ENCODE data around the gene HRCT1.

The HRCT1 gene

DNA sequence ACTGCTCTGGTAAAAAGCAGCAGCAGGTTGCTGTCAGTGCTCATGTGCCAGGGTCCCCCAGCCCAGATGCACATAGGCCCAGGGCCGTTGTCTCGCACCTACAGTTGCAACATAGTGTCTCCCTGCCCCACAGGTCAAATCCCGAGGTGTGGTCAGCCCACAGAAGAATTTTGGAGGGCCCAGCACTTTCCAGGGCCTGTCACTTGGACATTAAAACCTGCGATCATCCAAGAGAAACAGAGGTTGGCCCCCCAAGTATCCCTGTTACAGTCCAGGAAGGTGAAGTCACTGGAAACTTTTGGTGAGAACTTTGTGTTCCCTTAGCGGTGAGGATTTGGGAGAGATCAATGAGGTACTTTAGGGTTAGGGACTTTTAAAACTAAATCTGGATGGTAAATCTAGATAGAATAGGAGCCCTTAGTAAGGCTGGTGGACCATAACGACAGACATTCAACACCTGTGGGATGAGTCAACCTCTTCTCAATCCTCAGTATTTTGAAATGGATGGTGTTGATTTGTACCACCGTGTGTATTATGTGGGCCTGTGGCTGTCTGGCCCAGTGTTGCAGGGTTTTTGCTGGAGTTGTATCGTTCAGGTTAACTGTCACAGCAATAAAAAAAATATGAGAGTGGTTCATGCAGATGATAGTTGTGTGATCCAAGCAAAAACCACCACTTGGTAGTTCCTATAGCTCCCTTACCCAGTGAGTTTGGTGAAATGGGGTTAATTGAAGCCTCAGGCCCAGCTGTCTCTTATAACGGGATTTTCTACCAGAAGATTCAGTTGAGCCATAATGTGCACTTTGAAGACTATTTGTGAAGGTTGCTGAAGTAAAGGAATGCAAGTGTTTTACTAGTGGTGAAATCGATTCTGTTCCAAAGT, 32.7 kb downstream of the HRCT1 start:
- no peak for DNase-seq (ENCODE audit: extremely low spot score, insufficient read length, low read depth)
- no peak for FAIRE-seq

DNA sequence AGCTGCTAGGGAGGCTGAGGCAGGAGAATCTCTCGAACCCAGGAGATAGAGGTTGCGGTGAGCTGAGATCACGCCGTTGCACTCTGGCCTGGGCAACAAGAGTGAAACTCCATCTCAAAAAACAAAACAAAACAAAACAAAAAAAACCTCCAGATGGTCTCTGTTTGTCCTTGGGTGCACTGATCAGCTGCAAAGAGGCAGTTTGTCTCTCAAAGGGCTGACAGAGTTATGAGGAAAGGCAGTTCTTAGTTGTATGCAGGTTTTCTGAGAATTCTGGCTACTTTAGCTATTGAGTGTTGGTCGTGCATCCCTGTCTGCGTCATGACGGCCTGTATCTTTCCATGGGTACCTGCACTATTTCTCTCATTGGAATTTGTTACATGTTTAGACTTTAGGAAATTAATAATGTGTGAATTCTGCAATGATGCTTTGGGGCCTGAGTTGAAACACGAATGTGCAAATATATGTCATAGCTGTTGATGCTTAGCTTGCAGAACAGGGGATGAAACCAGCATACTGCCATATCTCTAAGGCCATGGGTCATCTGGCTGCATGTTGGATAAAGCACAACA, 33.8 kb downstream of the HRCT1 start:
- no peak for FAIRE-seq
- DNase-seq (ENCODE audit: extremely low spot score, insufficient read length, low read depth), result no peak

- DNase-seq (ENCODE audit: extremely low spot score, insufficient read length, low read depth) (no peak), FAIRE-seq (no peak)
Measured at GRCh38 chr9:35940458-35941407, 34.7 kb downstream of the HRCT1 start.

DNA sequence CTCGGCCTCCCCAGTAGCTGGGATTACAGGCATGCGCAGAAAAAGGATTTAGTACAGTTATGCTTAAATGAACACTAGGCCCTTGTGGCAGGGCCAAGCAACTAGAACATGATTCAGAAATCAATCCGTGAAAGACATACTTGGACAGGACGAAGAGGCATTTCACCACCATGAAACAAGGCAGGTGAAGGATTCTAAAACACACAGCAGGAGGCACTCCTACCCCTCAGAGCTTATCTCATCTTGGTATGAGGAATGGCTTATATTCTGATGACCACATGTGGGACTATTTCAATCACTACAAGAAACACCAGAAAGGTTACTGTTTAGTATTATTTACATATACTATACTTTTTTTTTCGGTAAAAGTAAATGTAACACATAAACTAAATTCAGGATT, 36.3 kb downstream of the HRCT1 start:
- DNase-seq (ENCODE audit: extremely low spot score, insufficient read length, low read depth) (no peak), FAIRE-seq (no peak)

- no peak for FAIRE-seq
- no peak for DNase-seq (ENCODE audit: extremely low spot score, insufficient read length, low read depth)
Measured at GRCh38 chr9:35944173-35944572, 38.2 kb downstream of the HRCT1 start.

GRCh38 chr9:35944841-35945240, 38.8 kb downstream of the HRCT1 start:
- DNase-seq (ENCODE audit: extremely low spot score, insufficient read length, low read depth) (no peak), FAIRE-seq (no peak)

DNA sequence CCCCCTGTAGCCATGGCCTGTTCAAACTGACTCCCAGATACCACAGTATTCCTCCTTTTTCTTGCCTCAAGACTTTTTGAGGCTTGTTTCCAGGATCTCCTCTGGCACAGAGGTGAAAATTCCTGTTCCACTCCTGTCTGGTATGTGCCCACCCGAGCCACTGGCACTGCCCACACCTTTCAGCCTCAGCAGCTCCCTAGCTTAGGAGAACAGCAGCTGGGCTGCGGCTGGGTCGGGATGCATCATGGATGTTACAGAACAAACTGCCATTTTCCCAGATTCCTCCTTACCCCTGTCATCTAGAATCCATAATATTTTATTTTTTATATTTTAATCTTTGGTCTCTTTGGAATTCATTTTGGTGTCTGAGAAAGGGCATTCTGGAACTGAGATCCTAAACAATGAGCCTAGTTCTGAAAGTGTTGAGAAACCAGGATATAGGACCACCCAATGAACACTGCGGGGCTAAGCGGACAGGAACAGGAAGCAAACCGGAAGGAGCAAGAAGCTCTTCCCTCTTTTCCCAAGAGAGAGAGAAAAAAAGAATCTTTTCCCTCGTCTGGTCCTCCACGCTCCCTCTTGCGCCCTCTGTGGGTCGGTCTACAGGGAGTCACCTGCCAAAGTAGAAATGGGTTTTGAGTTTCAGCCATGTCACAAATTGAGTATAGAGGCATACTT, 39.5 kb downstream of the HRCT1 start:
- FAIRE-seq, result peak; percentile 75
- peak; percentile 48 for DNase-seq (ENCODE audit: extremely low spot score, insufficient read length, low read depth)

GRCh38 chr9:35948451-35948850, 42.4 kb downstream of the HRCT1 start:
- no peak for FAIRE-seq

DNA sequence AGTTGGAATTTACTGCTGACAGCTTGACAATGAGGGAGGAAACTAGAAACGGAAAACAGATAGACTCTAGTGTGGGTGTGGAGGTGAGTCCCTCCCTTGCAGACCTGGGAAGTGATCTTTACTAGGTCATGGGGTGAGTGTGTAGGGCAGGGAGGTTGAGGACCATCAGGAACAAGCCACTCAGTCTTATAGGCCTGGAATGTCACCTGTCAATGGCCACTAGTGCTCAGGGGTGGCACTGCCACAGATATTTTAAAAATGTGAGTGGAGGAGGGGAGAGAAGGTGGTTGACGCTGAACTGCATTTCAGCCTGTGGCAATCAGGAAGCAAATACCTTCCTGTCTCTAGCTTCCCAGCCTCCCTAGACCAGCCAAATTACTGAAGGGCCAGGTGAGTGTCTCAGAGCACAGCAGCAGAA, 42.9 kb downstream of the HRCT1 start:
- FAIRE-seq (no peak), DNase-seq (ENCODE audit: extremely low spot score, insufficient read length, low read depth) (no peak)

More at GRCh38 chr9:35948451-35948850, 42.4 kb downstream of the HRCT1 start:
- no peak for DNase-seq (ENCODE audit: extremely low spot score, insufficient read length, low read depth)

DNA sequence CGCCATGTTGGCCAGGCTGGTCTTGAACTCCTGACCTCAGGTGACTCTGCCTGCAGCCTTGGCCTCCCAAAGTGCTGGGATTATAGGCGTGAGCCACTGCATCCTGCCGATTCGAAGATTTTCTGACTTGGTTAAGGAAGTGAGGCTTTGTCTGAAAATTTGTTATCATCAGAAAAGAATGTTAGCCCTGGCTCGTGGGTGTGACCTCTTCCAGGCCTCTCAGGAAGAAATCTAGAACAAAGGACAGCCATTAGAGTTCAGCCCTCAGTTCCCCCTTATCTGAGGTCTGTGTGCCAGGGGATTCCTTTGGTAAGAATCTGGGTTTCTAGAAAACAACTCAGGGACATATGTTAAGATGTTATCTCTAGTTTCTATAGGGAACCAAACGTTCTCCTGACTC, 45.7 kb downstream of the HRCT1 start:
- FAIRE-seq, result no peak
- DNase-seq (ENCODE audit: extremely low spot score, insufficient read length, low read depth), result no peak

- no peak for FAIRE-seq
Measured at GRCh38 chr9:35952526-35953191, 46.7 kb downstream of the HRCT1 start.

GRCh38 chr9:35954942-35955546, 49.0 kb downstream of the HRCT1 start:
- FAIRE-seq (peak; percentile 79), DNase-seq (ENCODE audit: extremely low spot score, insufficient read length, low read depth) (peak; percentile 33)

More at GRCh38 chr9:35952526-35953191, 46.7 kb downstream of the HRCT1 start:
- no peak for DNase-seq (ENCODE audit: extremely low spot score, insufficient read length, low read depth)

DNA sequence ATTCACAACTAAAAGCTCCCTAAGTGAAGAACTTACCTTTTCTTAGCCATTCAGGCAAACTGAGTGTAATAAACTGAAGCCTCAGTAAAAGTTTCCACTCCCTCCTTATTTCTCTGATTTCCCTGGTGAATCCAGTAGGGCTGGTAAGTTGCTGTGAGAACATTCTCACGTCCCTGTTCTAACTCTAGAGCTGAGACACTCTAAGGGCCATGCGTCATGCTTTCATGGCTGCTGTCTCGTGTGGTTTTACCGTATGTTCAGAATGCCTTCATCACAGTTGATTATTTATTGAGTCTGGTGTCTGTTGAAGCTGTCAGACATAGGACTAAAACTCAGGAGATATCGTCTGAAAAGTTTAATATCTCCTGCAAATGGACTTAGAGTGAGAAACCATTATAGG, 50.6 kb downstream of the HRCT1 start:
- no peak for FAIRE-seq
- no peak for DNase-seq (ENCODE audit: extremely low spot score, insufficient read length, low read depth)

Measured in GM18507 (cell line).